GM21526 (cell line): ENCODE measurements around the gene SMARCC2.

Experiments
- ATAC-seq: cut with Tn5 transposase; IDR thresholded peaks from one replicate; pipeline ENCODE4 v1.9.1; 2021; ENCODE audit warnings: moderate library complexity; ENCODE audit not compliant: unreplicated experiment, low FRiP score

The SMARCC2 gene

GRCh38 chr12:56153678-56154065 is 35.6 kb downstream of the SMARCC2 start:
- no peak for ATAC-seq

- no peak for ATAC-seq
These were observed 36.3 kb downstream of the SMARCC2 start for GRCh38 chr12:56152756-56153677.

- peak; percentile 68 for ATAC-seq
These were observed 37.0 kb downstream of the SMARCC2 start, which contains the start of gene MYL6B for GRCh38 chr12:56152132-56152755. Gene MYL6B (plus strand): TSS chr12:56152587. CDS start chr12:56153919, 1,332 bp downstream.

GRCh38 chr12:56151672-56152131 is 37.6 kb downstream of the SMARCC2 start:
- peak; percentile 49 for ATAC-seq

GRCh38 chr12:56150563-56150962 is 38.7 kb downstream of the SMARCC2 start:
- no peak for ATAC-seq

- ATAC-seq = no peak
These were observed 42.5 kb downstream of the SMARCC2 start for GRCh38 chr12:56146492-56147460.

- ATAC-seq = no peak
These were observed 44.1 kb downstream of the SMARCC2 start for GRCh38 chr12:56145217-56145616.

GRCh38 chr12:56143870-56144269 is 45.4 kb downstream of the SMARCC2 start:
- no peak for ATAC-seq

- no peak for ATAC-seq
These were observed 46.1 kb downstream of the SMARCC2 start for GRCh38 chr12:56143217-56143616.

- no peak for ATAC-seq
These were observed 47.1 kb downstream of the SMARCC2 start for GRCh38 chr12:56141946-56142784.

- ATAC-seq = no peak
These were observed 51.3 kb downstream of the SMARCC2 start for GRCh38 chr12:56137853-56138571.

- ATAC-seq = no peak
These were observed 54.4 kb downstream of the SMARCC2 start for GRCh38 chr12:56134897-56135296.

GRCh38 chr12:56130876-56131275 is 58.4 kb downstream of the SMARCC2 start:
- no peak for ATAC-seq

- no peak for ATAC-seq
These were observed 59.3 kb downstream of the SMARCC2 start for GRCh38 chr12:56129942-56130495.

GRCh38 chr12:56129206-56129941 is 59.9 kb downstream of the SMARCC2 start:
- ATAC-seq = no peak

- no peak for ATAC-seq
These were observed 60.5 kb downstream of the SMARCC2 start for GRCh38 chr12:56128670-56129205.

GRCh38 chr12:56127888-56128669 is 61.2 kb downstream of the SMARCC2 start, which contains the start of gene ESYT1:
Gene ESYT1 (plus strand): TSS chr12:56128267. CDS start chr12:56128320, 53 bp downstream.
- ATAC-seq = peak; percentile 82
